Lower leg skin (tissue), 4 donors: ENCODE results near the gene NTRK3. TPM values are rescaled to one million over a fixed set of nuclear protein-coding genes. Genes with fewer than 3 reads are reported as not detected.

Experiments
- DNase-seq, 2 donors: peaks; one replicate each; pipeline ENCODE4 v3.0.0-alpha.2; 2019; ENCODE audit warnings: low spot score in 2 of 2
- H3K4me3 ChIP-seq: fragments of 200-600 bp; sonication (generic); 2 replicates; pipeline ENCODE4 v1.5.1; 2017; ENCODE audit warnings: mild to moderate bottlenecking, low read depth; ENCODE audit not compliant: poor library complexity, severe bottlenecking
- POLR2A ChIP-seq, 2 donors: fragments of 450-650 bp; IDR thresholded peaks; one replicate each; pipeline ENCODE4 v1.6.1; 2016 to 2017; ENCODE audit warnings: antibody characterized with exemption in 2 of 2, mild to moderate bottlenecking in 1 of 2, moderate library complexity in 1 of 2
- WGBS, 2 donors: methylation state at CpG; one replicate each; pipeline ENCODE4 v1.1.5; 2018; 5-methylcytosine and 5-hydroxymethylcytosine counted together
- intact Hi-C: fragments of 100-400 bp; cut with DNase I; formaldehyde crosslinking; loops from one replicate; pipeline ENCODE4 v1.15.0; 2023; ENCODE audit warnings: low total_unique reads
- total RNA-seq, 4 donors: library from RNA; depleted of rRNA; stranded (reverse); fragments of >200 nt; gene quantifications; one replicate each; pipeline ENCODE4 v1.1.0, GENCODE V29; 2016
- TF ChIP-seq, protein P1 (sequence below), 3 donors: fragments of 450-650 bp; IDR thresholded peaks; one replicate each; pipeline ENCODE4 v1.5.1; 2016; ENCODE audit warnings: antibody characterized with exemption in 3 of 3, mild to moderate bottlenecking in 3 of 3, moderate library complexity in 2 of 3

NTRK3 gene
- total RNA-seq, 4 donors from 2014 or later, result 0.97 to 5.4 (median 4.4) TPM

GRCh38 chr15:88104357-88104756 lies 152.2 kb downstream of the NTRK3 start:
- TF ChIP-seq POLR2A (IDR thresholded peaks at IDR 0.05), result no peak
- TF ChIP-seq, protein P1, sequence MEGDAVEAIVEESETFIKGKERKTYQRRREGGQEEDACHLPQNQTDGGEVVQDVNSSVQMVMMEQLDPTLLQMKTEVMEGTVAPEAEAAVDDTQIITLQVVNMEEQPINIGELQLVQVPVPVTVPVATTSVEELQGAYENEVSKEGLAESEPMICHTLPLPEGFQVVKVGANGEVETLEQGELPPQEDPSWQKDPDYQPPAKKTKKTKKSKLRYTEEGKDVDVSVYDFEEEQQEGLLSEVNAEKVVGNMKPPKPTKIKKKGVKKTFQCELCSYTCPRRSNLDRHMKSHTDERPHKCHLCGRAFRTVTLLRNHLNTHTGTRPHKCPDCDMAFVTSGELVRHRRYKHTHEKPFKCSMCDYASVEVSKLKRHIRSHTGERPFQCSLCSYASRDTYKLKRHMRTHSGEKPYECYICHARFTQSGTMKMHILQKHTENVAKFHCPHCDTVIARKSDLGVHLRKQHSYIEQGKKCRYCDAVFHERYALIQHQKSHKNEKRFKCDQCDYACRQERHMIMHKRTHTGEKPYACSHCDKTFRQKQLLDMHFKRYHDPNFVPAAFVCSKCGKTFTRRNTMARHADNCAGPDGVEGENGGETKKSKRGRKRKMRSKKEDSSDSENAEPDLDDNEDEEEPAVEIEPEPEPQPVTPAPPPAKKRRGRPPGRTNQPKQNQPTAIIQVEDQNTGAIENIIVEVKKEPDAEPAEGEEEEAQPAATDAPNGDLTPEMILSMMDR (IDR thresholded peaks at IDR 0.05), result no peak
- intact Hi-C loops, result no loop called here
- H3K4me3 ChIP-seq, result no peak overlapping the region
- 66 to 68% methylated on average over 3 of the region's 3 CpGs for WGBS, 2 donors
- peak in 1 of 2 donors; percentile 40 for DNase-seq

- TF ChIP-seq POLR2A (IDR thresholded peaks at IDR 0.05), result no peak
- TF ChIP-seq, protein P1 (IDR thresholded peaks at IDR 0.05), result no peak
- 89 to 96% methylated on average over 2 of the region's 2 CpGs for WGBS, 2 donors
Measured at GRCh38 chr15:88100181-88100580, 156.4 kb downstream of the NTRK3 start.

DNA sequence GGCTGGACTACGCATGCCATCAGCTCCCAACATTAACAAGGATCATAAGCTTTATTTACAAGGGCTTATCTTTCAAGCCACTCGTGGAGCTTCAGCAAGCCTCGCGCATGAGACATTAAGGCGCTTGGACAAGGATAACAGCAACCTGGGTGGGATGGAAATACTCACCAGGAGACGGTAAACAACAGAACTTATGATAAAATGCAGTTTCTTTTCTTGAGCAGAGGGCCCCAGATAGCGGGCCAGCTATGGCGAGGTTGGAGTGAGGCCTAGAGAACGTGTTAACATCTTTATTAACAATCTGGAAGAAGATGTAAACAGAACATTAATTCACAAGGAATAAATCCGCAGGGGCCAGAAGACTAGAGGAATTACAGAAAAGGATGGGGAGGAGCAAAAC lies 158.2 kb downstream of the NTRK3 start:
- peak in 1 of 2 donors; percentile 26 for DNase-seq
- H3K4me3 ChIP-seq, result no peak overlapping the region
- TF ChIP-seq, protein P1 (IDR thresholded peaks at IDR 0.05), result no peak
- TF ChIP-seq POLR2A (IDR thresholded peaks at IDR 0.05), result no peak
- intact Hi-C loops, result no loop called here
- WGBS, 2 donors, result 74 to 79% methylated on average over 10 of the region's 10 CpGs

More at GRCh38 chr15:88100181-88100580, 156.4 kb downstream of the NTRK3 start:
- DNase-seq, result peak in 1 of 2 donors; percentile 26
- intact Hi-C loops, result no loop called here
- no peak overlapping the region for H3K4me3 ChIP-seq

- no peak for TF ChIP-seq POLR2A (IDR thresholded peaks at IDR 0.05)
- TF ChIP-seq, protein P1 (IDR thresholded peaks at IDR 0.05), result no peak
- DNase-seq, result no peak
- intact Hi-C loops, result no loop called here
- 74 to 92% methylated on average over 3 of the region's 3 CpGs for WGBS, 2 donors
- H3K4me3 ChIP-seq, result no peak overlapping the region
Measured at GRCh38 chr15:88091444-88092016, 165.0 kb downstream of the NTRK3 start.

DNA sequence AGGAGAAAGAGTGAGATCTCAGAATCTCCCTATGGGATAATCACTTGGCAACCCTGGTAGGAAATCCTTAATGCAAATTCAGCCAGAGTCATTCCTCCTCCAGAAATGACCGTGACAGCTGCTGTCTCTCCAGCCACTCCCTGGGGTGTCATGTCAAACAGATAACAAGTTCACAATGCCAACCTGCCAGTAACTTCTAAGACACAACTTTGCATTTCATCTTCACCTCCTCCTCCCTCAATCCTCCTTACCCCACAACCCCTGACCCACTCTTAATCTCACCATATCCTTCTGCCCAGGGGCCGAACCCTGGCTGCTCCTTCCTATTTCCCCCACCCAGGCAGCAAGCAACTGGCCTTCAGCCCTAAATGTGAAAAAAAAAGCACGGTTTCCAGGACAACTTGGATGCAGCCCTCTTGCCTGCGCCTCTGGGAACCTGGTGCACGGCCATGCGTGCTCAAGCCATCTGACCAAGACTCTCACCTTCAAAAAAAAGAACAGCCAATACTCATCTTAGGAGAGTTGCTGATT lies 166.0 kb downstream of the NTRK3 start:
- intact Hi-C loops, result no loop called here
- TF ChIP-seq POLR2A (IDR thresholded peaks at IDR 0.05), result no peak
- TF ChIP-seq, protein P1 (IDR thresholded peaks at IDR 0.05), result no peak
- no peak overlapping the region for H3K4me3 ChIP-seq
- WGBS, 2 donors, result 46 to 50% methylated on average over 6 of the region's 6 CpGs
- DNase-seq, result peak in 1 of 2 donors; percentile 77
